ENCODE results near the gene DHRS13. TPM values are rescaled to one million over a fixed set of nuclear protein-coding genes. Genes with fewer than 3 reads are reported as not detected.

DHRS13 gene
- polyA plus RNA-seq, 3 donors = 3.7 to 4.5 (median 3.8) TPM

DNA sequence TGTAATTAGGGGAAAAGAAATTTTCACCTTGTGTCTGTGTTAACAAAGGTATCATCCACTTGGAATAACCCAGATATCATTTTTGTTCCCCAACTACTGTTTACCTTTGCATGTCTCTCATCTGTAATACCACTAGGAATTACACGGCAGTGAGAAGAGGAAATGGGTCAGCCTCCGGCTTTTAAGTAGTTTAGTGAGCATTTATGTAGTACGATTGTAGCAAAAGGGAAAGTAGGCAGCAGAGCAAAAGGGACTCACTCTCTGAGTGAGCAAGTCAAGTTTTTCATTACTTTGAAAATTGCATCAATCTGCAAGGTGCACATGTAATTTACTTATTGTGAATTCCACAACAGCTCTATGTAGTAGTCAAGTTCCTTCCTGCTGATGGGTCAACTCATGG is 37.3 kb upstream of the DHRS13 start:
- Histone ChIP-seq H3K27ac (ENCODE audit: low read depth in 1 of 2, low read length in 2 of 2) (peak overlapping the region in 1 of 2 donors; percentile 73), H3K4me3 (replicated peaks in 1 of 3; ENCODE audit: low read depth in 2 of 3, low read length in 3 of 3) (no peak overlapping the region), H3K79me2 (ENCODE audit: insufficient read depth, low read length) (peaks cover 98% of the 10 kb centered on the region), H3K4me2 (replicated peaks; ENCODE audit: extremely low read depth, low read length, poor library complexity, severe bottlenecking) (no peak overlapping the region), H4K20me1 (ENCODE audit: insufficient read depth, low read length) (peaks cover 96% of the 10 kb centered on the region), H3K4me1 (ENCODE audit: control insufficient read depth in 1 of 2, insufficient read depth in 2 of 2, low read length in 2 of 2) (peaks cover 19 to 26% of the 10 kb centered on the region in 2 donors), H3K9ac (ENCODE audit: insufficient read depth, low read length, poor library complexity, severe bottlenecking) (no peak overlapping the region), H2AFZ (ENCODE audit: insufficient read depth, low read depth, low read length, poor library complexity, severe bottlenecking) (no peak overlapping the region), H3K36me3 (replicated peaks in 1 of 2; ENCODE audit: control insufficient read depth in 1 of 2, insufficient read depth in 2 of 2, low read length in 2 of 2) (peaks cover 31 to 77% of the 10 kb centered on the region in 2 donors), H3K9me3 (replicated peaks in 1 of 2; ENCODE audit: control insufficient read depth in 1 of 2, insufficient read depth in 1 of 2, low read length in 2 of 2) (no peaks in the 10 kb centered on the region), H3K27me3 (ENCODE audit: control insufficient read depth in 2 of 2, insufficient read depth in 2 of 2, low read length in 2 of 2) (no peaks in the 10 kb centered on the region)
- Mint-ChIP-seq H3K36me3 (peaks cover 53 to 67% of the 10 kb centered on the region in 2 donors), H3K9me3 (no peaks in the 10 kb centered on the region), H3K27ac (peak overlapping the region in 2 of 7 donors; percentile 42 to 52), H3K27me3 (ENCODE audit: low read depth in 3 of 3) (peaks cover 0 to 2% (median 0%) of the 10 kb centered on the region in 3 donors), H3K4me3 (no peak overlapping the region), H3K4me1 (peaks cover 46% of the 10 kb centered on the region)
- WGBS (ENCODE audit: insufficient coverage) = 35% methylated on average over 2 of the region's 3 CpGs
- DNase-seq = no peak
- intact Hi-C loops (cut with micrococcal nuclease) = no loop called here
- TF ChIP-seq CTCF (IDR thresholded peaks at IDR 0.05) = no peak

DNA sequence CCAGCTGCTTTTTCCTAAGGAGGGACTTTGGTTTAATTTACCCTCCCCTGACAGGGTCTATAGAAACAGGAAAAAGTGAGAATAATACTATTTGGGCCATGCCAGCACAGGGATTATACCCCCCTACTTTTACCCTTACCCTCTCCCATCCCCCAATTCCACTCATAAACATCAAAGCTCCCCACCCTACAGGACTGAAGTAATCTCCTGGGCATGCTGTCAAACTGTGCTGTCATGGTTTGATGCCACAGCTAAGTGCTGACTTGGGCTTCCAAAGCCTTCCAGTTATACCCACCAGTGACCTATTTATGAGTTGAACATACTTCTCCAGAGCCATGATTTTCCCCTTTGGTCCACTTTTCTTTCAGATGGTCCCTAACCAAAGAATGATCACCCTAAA is 35.7 kb upstream of the DHRS13 start:
- Histone ChIP-seq H3K36me3 (replicated peaks in 1 of 2; ENCODE audit: control insufficient read depth in 1 of 2, insufficient read depth in 2 of 2, low read length in 2 of 2) (peaks cover 17 to 70% of the 10 kb centered on the region in 2 donors), H3K4me1 (ENCODE audit: control insufficient read depth in 1 of 2, insufficient read depth in 2 of 2, low read length in 2 of 2) (peaks cover 19 to 26% of the 10 kb centered on the region in 2 donors), H3K27me3 (ENCODE audit: control insufficient read depth in 2 of 2, insufficient read depth in 2 of 2, low read length in 2 of 2) (no peaks in the 10 kb centered on the region), H2AFZ (ENCODE audit: insufficient read depth, low read depth, low read length, poor library complexity, severe bottlenecking) (no peak overlapping the region), H4K20me1 (ENCODE audit: insufficient read depth, low read length) (peaks cover 96% of the 10 kb centered on the region), H3K79me2 (ENCODE audit: insufficient read depth, low read length) (peaks cover 98% of the 10 kb centered on the region), H3K9me3 (replicated peaks in 1 of 2; ENCODE audit: control insufficient read depth in 1 of 2, insufficient read depth in 1 of 2, low read length in 2 of 2) (no peaks in the 10 kb centered on the region), H3K4me3 (replicated peaks in 1 of 3; ENCODE audit: low read depth in 2 of 3, low read length in 3 of 3) (no peak overlapping the region), H3K4me2 (replicated peaks; ENCODE audit: extremely low read depth, low read length, poor library complexity, severe bottlenecking) (no peak overlapping the region), H3K27ac (ENCODE audit: low read depth in 1 of 2, low read length in 2 of 2) (peak overlapping the region in 1 of 2 donors; percentile 73), H3K9ac (ENCODE audit: insufficient read depth, low read length, poor library complexity, severe bottlenecking) (no peak overlapping the region)
- peak overlapping the region in 4 of 7 donors; percentile 53 to 73 (median 58) for H3K27ac Mint-ChIP-seq
- intact Hi-C loops (cut with micrococcal nuclease) = no loop called here
- peaks cover 44% of the 10 kb centered on the region for H3K4me1 Mint-ChIP-seq
- no peak overlapping the region for H3K4me3 Mint-ChIP-seq
- no peak for TF ChIP-seq CTCF (IDR thresholded peaks at IDR 0.05)
- H3K36me3 Mint-ChIP-seq = peaks cover 46 to 62% of the 10 kb centered on the region in 2 donors
- H3K27me3 Mint-ChIP-seq (ENCODE audit: low read depth in 3 of 3) = peaks cover 0 to 2% (median 0%) of the 10 kb centered on the region in 3 donors
- no peak for DNase-seq
- no peaks in the 10 kb centered on the region for H3K9me3 Mint-ChIP-seq
